Lung (tissue), 12 donors: ENCODE results near the gene HMGCL. TPM values are rescaled to one million over a fixed set of nuclear protein-coding genes. Genes with fewer than 3 reads are reported as not detected.

Source experiments
- ATAC-seq: fragments of 200-7000 bp; cut with Tn5 transposase; one replicate; pipeline ENCODE4 v1.9.1; 2020; ENCODE audit warnings: moderate number of reproducible peaks; ENCODE audit not compliant: insufficient read depth, low FRiP score
- DNase-seq, 3 donors: peaks; one replicate each; pipeline ENCODE4 v3.0.0-alpha.2; 2013 to 2017
- H3K27ac ChIP-seq, 2 donors: one replicate each; pipeline ENCODE4 v1.5.1; 2013; ENCODE audit warnings: mild to moderate bottlenecking in 2 of 2, moderate library complexity in 2 of 2, control low read depth in 1 of 2, inconsistent platforms in 1 of 2, low read depth in 1 of 2, low read length in 1 of 2
- H3K27me3 ChIP-seq, 3 donors: one replicate each; pipeline ENCODE4 v1.5.1; 2013; ENCODE audit warnings: low read length in 2 of 3; ENCODE audit not compliant: control insufficient read depth in 3 of 3, insufficient read depth in 3 of 3
- H3K36me3 ChIP-seq, 4 donors: one replicate each; pipeline ENCODE4 v1.5.1; 2013; ENCODE audit warnings: low read length in 4 of 4, mild to moderate bottlenecking in 1 of 4, moderate library complexity in 1 of 4; ENCODE audit not compliant: control insufficient read depth in 4 of 4, insufficient read depth in 4 of 4
- H3K4me1 ChIP-seq, 5 donors: one replicate each; pipeline ENCODE4 v1.5.1; 2013; ENCODE audit warnings: low read length in 5 of 5, mild to moderate bottlenecking in 2 of 5, moderate library complexity in 1 of 5; ENCODE audit not compliant: control insufficient read depth in 5 of 5, insufficient read depth in 5 of 5
- H3K4me3 ChIP-seq: one replicate; pipeline ENCODE4 v1.5.1; 2013; ENCODE audit warnings: mild to moderate bottlenecking, control low read depth, moderate library complexity
- H3K9ac ChIP-seq, 2 donors: one replicate each; pipeline ENCODE4 v1.5.1; 2013; ENCODE audit warnings: low read length in 2 of 2, control low read depth in 1 of 2; ENCODE audit not compliant: insufficient read depth in 1 of 2
- H3K9me3 ChIP-seq, 4 donors: one replicate each; pipeline ENCODE4 v1.5.1; 2013; ENCODE audit warnings: low read length in 3 of 4, mild to moderate bottlenecking in 1 of 4, moderate library complexity in 1 of 4; ENCODE audit not compliant: control insufficient read depth in 4 of 4, insufficient read depth in 3 of 4
- CTCF ChIP-seq: IDR thresholded peaks from 2 replicates; pipeline ENCODE4 v1.5.1; 2012; ENCODE audit warnings: mild to moderate bottlenecking; ENCODE audit errors: control extremely low read depth, extremely low read depth
- WGBS, 2 donors: extraction: QIAGEN DNeasy Blood & Tissue Kit; methylation state at CpG; one replicate each; pipeline ENCODE4 v1.1.7; 2013; 5-methylcytosine and 5-hydroxymethylcytosine counted together
- polyA plus RNA-seq, 2 donors: library from polyadenylated mRNA; stranded (reverse); fragments of 200-250 nt; gene quantifications; one replicate each; pipeline ENCODE4 v1.2.1, GENCODE V29; 2013
- total RNA-seq, 2 donors: library from RNA; depleted of rRNA in 1 of 2; stranded (reverse); fragments of >200 nt in 1 of 2; gene quantifications; one replicate each; pipeline ENCODE4 v1.2.1, GENCODE V29; 2014 to 2021
- donor health status: control.
- donor health status: control.
- donor health status: Bipolar disorder and iron deficiency.
- donor health status: healthy.
- donor health status: DM: yes; HTN: yes; CAD: no.

HMGCL gene
- total and polyA plus RNA-seq, 4 donors = 33.3 to 47.6 (median 43.9) TPM

GRCh38 chr1:23793018-23793781 lies 32.0 kb downstream of the HMGCL start:
- Histone ChIP-seq H3K4me1 (peaks cover 4 to 31% (median 7%) of the 10 kb centered on the region in 5 donors), H3K36me3 (peaks cover 0 to 46% (median 5%) of the 10 kb centered on the region in 4 donors), H3K9me3 (peaks cover 0 to 1% (median 0%) of the 10 kb centered on the region in 4 donors), H3K27me3 (no peaks in the 10 kb centered on the region), H3K27ac (peak overlapping the region in 1 of 2 donors; percentile 41), H3K9ac (no peak overlapping the region), H3K4me3 (no peak overlapping the region)
- ATAC-seq (no peak), DNase-seq (peak in 2 of 3 donors; percentile 24 to 38)
- WGBS, 2 donors = 60 to 74% methylated on average over 16 of the region's 16 CpGs
- no peak for TF ChIP-seq CTCF

- H3K9ac ChIP-seq = peak overlapping the region in 1 of 2 donors; percentile 51
- H3K4me1 ChIP-seq = peaks cover 4 to 31% (median 7%) of the 10 kb centered on the region in 5 donors
- DNase-seq (no peak), ATAC-seq (no peak)
- peaks cover 0 to 41% (median 10%) of the 10 kb centered on the region in 4 donors for H3K36me3 ChIP-seq
- 64 to 82% methylated on average over 15 to 19 of the region's 19 CpGs for WGBS, 2 donors
- no peak for TF ChIP-seq CTCF
- H3K4me3 ChIP-seq = peak overlapping the region; percentile 8
- H3K27ac ChIP-seq = peak overlapping the region in 1 of 2 donors; percentile 54
- H3K9me3 ChIP-seq = peaks cover 0 to 3% (median 0%) of the 10 kb centered on the region in 4 donors
- no peaks in the 10 kb centered on the region for H3K27me3 ChIP-seq
These were observed 32.9 kb downstream of the HMGCL start for GRCh38 chr1:23792151-23792945.

GRCh38 chr1:23791516-23792047 lies 33.6 kb downstream of the HMGCL start:
- 2 to 3% methylated on average over 13 to 15 of the region's 15 CpGs for WGBS, 2 donors
- peaks cover 4 to 31% (median 7%) of the 10 kb centered on the region in 5 donors for H3K4me1 ChIP-seq
- ATAC-seq (no peak), DNase-seq (peak in 1 of 3 donors; percentile 35)
- peak overlapping the region; percentile 55 to 64 for H3K27ac ChIP-seq
- TF ChIP-seq CTCF = no peak
- no peaks in the 10 kb centered on the region for H3K27me3 ChIP-seq
- peaks cover 3 to 38% (median 16%) of the 10 kb centered on the region in 4 donors for H3K36me3 ChIP-seq
- H3K9me3 ChIP-seq = peaks cover 0 to 4% (median 0%) of the 10 kb centered on the region in 4 donors
- peak overlapping the region; percentile 67 for H3K4me3 ChIP-seq
- H3K9ac ChIP-seq = peak overlapping the region; percentile 33 to 51
